ENCODE results near the gene CDH10. TPM values are rescaled to one million over a fixed set of nuclear protein-coding genes. Genes with fewer than 3 reads are reported as not detected.

CDH10 gene
- total and polyA plus RNA-seq, 2 donors (not counting 3 experiments of a cell fraction or from before 2014, with no cell fraction given), result 0.07 TPM; not detected in 1

DNA sequence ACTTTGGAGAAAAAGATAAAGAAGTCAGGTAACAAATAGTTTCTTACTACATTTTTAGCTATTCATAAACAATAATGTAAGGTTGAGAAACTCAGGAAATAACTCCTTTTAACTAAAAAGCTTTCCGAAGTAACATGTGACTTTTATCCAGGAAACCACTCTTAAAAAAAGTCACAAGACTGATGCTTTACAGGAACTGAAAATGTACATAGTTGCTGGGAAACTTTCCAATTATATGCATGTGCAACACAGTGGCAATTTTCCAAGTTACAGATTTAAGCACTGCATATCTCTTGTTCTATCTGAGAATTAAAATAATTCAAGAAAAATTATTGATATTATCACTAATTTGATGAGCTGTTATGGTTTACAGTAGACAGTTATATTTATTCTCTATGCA, 105.2 kb downstream of the CDH10 start:
- no peaks in the 10 kb centered on the region for H3K27me3 ChIP-seq (ENCODE audit: control insufficient read depth in 2 of 2, insufficient read depth in 2 of 2, low read length in 2 of 2)
- no peaks in the 10 kb centered on the region for H4K20me1 ChIP-seq (replicated peaks; ENCODE audit: control insufficient read depth, extremely low read depth, insufficient read depth, low read length)
- TF ChIP-seq FOS (IDR thresholded peaks at IDR 0.05; ENCODE audit: borderline replicate concordance, insufficient read depth, low read length), result no peak
- no peak for TF ChIP-seq JUN (IDR thresholded peaks at IDR 0.05; ENCODE audit: borderline replicate concordance, insufficient read depth, insufficient read length, low read depth)
- TF ChIP-seq MYC (IDR thresholded peaks at IDR 0.05; ENCODE audit: low read depth, low read length), result no peak
- TF ChIP-seq, protein P1, sequence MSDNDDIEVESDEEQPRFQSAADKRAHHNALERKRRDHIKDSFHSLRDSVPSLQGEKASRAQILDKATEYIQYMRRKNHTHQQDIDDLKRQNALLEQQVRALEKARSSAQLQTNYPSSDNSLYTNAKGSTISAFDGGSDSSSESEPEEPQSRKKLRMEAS (IDR thresholded peaks at IDR 0.05; ENCODE audit: insufficient read depth, insufficient read length), result no peak
- no peak for TF ChIP-seq EZH2 (IDR thresholded peaks at IDR 0.05; ENCODE audit: borderline replicate concordance, low read depth, low read length, severe bottlenecking)
- no peak for TF ChIP-seq GATA2 (IDR thresholded peaks at IDR 0.05; ENCODE audit: insufficient read depth, insufficient read length, low read depth, low read length)
- no peak for TF ChIP-seq POLR2AphosphoS5 (IDR thresholded peaks at IDR 0.05; ENCODE audit: insufficient read depth, low read depth, low read length)
- TF ChIP-seq, protein P2, sequence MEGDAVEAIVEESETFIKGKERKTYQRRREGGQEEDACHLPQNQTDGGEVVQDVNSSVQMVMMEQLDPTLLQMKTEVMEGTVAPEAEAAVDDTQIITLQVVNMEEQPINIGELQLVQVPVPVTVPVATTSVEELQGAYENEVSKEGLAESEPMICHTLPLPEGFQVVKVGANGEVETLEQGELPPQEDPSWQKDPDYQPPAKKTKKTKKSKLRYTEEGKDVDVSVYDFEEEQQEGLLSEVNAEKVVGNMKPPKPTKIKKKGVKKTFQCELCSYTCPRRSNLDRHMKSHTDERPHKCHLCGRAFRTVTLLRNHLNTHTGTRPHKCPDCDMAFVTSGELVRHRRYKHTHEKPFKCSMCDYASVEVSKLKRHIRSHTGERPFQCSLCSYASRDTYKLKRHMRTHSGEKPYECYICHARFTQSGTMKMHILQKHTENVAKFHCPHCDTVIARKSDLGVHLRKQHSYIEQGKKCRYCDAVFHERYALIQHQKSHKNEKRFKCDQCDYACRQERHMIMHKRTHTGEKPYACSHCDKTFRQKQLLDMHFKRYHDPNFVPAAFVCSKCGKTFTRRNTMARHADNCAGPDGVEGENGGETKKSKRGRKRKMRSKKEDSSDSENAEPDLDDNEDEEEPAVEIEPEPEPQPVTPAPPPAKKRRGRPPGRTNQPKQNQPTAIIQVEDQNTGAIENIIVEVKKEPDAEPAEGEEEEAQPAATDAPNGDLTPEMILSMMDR (IDR thresholded peaks at IDR 0.05; ENCODE audit: extremely low read depth in 1 of 2, insufficient read depth in 1 of 2, low read depth in 1 of 2, low read length in 2 of 2), result no peak
- TF ChIP-seq POLR2A (IDR thresholded peaks at IDR 0.05; ENCODE audit: low read depth, low read length), result no peak
- intact Hi-C loops (cut with micrococcal nuclease) (no loop called here), dilution Hi-C loops (cut with MboI; ENCODE audit: extremely low pct_ligation_motif_present, low sequenced_read_pairs) (no loop called here)
- H3K27ac ChIP-seq (ENCODE audit: insufficient read depth, low read depth, low read length), result no peak overlapping the region
- no peak overlapping the region for H3K9ac ChIP-seq (replicated peaks; ENCODE audit: extremely low read depth, insufficient read depth, low read length)
- peaks cover 2% of the 10 kb centered on the region for H3K9me3 ChIP-seq (replicated peaks; ENCODE audit: control insufficient read depth, insufficient read depth, low read length)
- H3K79me2 ChIP-seq (ENCODE audit: control insufficient read depth, insufficient read depth, low read length), result no peaks in the 10 kb centered on the region
- no peak overlapping the region for H3K4me3 ChIP-seq (replicated peaks in 1 of 3; ENCODE audit: insufficient read depth in 1 of 3, low read depth in 1 of 3, low read length in 3 of 3)
- CTCF ChIA-PET, result no interaction called here
- H3K9me1 ChIP-seq (replicated peaks; ENCODE audit: control insufficient read depth, extremely low read depth, insufficient read depth, low read length), result no peaks in the 10 kb centered on the region
- no TSS peak for BruUV-seq (replicated peaks)
- H3K4me1 ChIP-seq (ENCODE audit: control insufficient read depth, extremely low read depth, insufficient read depth, low read length), result no peaks in the 10 kb centered on the region
- H3K36me3 ChIP-seq (ENCODE audit: control insufficient read depth in 2 of 2, extremely low read depth in 1 of 2, insufficient read depth in 2 of 2, low read length in 2 of 2), result no peaks in the 10 kb centered on the region
- DNase-seq (ENCODE audit: low read depth, low spot score) (no peak), FAIRE-seq (no peak)
- no peak overlapping the region for H3K4me2 ChIP-seq (ENCODE audit: insufficient read depth, low read length)
- POLR2A ChIA-PET, result no interaction called here
- H2AFZ ChIP-seq (ENCODE audit: low read depth, low read length), result no peak overlapping the region
